ENCODE data around the gene STRBP.

GRCh38 chr9:123278361-123278760, 10.0 kb upstream of the STRBP start:
- TF ChIP-seq, protein P1, sequence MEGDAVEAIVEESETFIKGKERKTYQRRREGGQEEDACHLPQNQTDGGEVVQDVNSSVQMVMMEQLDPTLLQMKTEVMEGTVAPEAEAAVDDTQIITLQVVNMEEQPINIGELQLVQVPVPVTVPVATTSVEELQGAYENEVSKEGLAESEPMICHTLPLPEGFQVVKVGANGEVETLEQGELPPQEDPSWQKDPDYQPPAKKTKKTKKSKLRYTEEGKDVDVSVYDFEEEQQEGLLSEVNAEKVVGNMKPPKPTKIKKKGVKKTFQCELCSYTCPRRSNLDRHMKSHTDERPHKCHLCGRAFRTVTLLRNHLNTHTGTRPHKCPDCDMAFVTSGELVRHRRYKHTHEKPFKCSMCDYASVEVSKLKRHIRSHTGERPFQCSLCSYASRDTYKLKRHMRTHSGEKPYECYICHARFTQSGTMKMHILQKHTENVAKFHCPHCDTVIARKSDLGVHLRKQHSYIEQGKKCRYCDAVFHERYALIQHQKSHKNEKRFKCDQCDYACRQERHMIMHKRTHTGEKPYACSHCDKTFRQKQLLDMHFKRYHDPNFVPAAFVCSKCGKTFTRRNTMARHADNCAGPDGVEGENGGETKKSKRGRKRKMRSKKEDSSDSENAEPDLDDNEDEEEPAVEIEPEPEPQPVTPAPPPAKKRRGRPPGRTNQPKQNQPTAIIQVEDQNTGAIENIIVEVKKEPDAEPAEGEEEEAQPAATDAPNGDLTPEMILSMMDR (IDR thresholded peaks at IDR 0.05), result no peak
- no peak for TF ChIP-seq POLR2AphosphoS5 (IDR thresholded peaks at IDR 0.05)
- TF ChIP-seq POLR2A (IDR thresholded peaks at IDR 0.05), result no peak

Data from prostate gland (tissue), 2 donors.